Ascending aorta (tissue), 2 donors: ENCODE data around the gene SCMH1. TPM values are rescaled to one million over a fixed set of nuclear protein-coding genes. Genes with fewer than 3 reads are reported as not detected.

Experiments used
- DNase-seq, 2 donors: peaks; one replicate each; pipeline ENCODE4 v3.0.0-alpha.2; 2019; ENCODE audit warnings: low spot score in 2 of 2
- H3K27ac ChIP-seq, 2 donors: fragments of 200-600 bp; sonication (generic); one replicate each; pipeline ENCODE4 v1.5.1; 2016 to 2017; ENCODE audit warnings: mild to moderate bottlenecking in 1 of 2
- H3K27me3 ChIP-seq: fragments of 200-600 bp; sonication (generic); one replicate; pipeline ENCODE4 v1.5.1; 2017
- H3K36me3 ChIP-seq, 2 donors: fragments of 200-600 bp; sonication (generic); one replicate each; pipeline ENCODE4 v1.5.1; 2016
- H3K4me1 ChIP-seq, 2 donors: fragments of 200-600 bp; sonication (generic); one replicate each; pipeline ENCODE4 v1.5.1; 2016 to 2017; ENCODE audit warnings: mild to moderate bottlenecking in 1 of 2
- H3K4me3 ChIP-seq, 2 donors: fragments of 200-600 bp; sonication (generic); one replicate each; pipeline ENCODE4 v1.5.1; 2016 to 2017; ENCODE audit warnings: mild to moderate bottlenecking in 1 of 2
- H3K9me3 ChIP-seq, 2 donors: fragments of 200-600 bp; sonication (generic); one replicate each; pipeline ENCODE4 v1.5.1; 2016
- CTCF ChIP-seq, 3 experiments: fragments of 200-600 bp in 2 of 3; fragments of 450-650 bp in 1 of 3; sonication (generic) in 2 of 3; IDR thresholded peaks; one replicate each; pipeline ENCODE4 v1.5.1; 2016 to 2019; ENCODE audit warnings: antibody characterized with exemption in 3 of 3, mild to moderate bottlenecking in 1 of 3, moderate library complexity in 1 of 3
- intact Hi-C: fragments of 100-400 bp; cut with DNase I; formaldehyde crosslinking; loops from one replicate; pipeline ENCODE4 v1.15.1; 2023
- total RNA-seq: library from RNA; depleted of rRNA; stranded (reverse); fragments of >200 nt; gene quantifications from one replicate; pipeline ENCODE4 v1.1.0, GENCODE V29; 2016

Gene SCMH1
- total RNA-seq, 1 donor from 2014 or later, result 55.9 TPM

GRCh38 chr1:41241354-41241748, 755 bp downstream of the SCMH1 start:
- intact Hi-C loops, result loop anchor here (2.0 to 5.0 kb wide), 3 partner anchors 85 to 197 kb away; no protein-coding TSS in a partner anchor
- Histone ChIP-seq H3K36me3 (no peaks in the 10 kb centered on the region), H3K9me3 (no peaks in the 10 kb centered on the region), H3K27ac (peak overlapping the region; percentile 96 to 98), H3K27me3 (no peaks in the 10 kb centered on the region), H3K4me1 (peaks cover 0 to 16% of the 10 kb centered on the region in 2 donors), H3K4me3 (peak overlapping the region; percentile 90 to 95)
- DNase-seq, result peak in 1 of 2 donors; percentile 83
- TF ChIP-seq CTCF (IDR thresholded peaks at IDR 0.05), result no peak

GRCh38 chr1:41240781-41241353, 1.2 kb downstream of the SCMH1 start:
- Histone ChIP-seq H3K27me3 (no peaks in the 10 kb centered on the region), H3K27ac (peak overlapping the region; percentile 96 to 98), H3K36me3 (no peaks in the 10 kb centered on the region), H3K9me3 (no peaks in the 10 kb centered on the region), H3K4me3 (peak overlapping the region; percentile 90 to 95), H3K4me1 (peaks cover 0 to 16% of the 10 kb centered on the region in 2 donors)
- DNase-seq, result no peak
- intact Hi-C loops, result loop anchor here (2.0 to 5.0 kb wide), 3 partner anchors 84 to 196 kb away; no protein-coding TSS in a partner anchor
- TF ChIP-seq CTCF (IDR thresholded peaks at IDR 0.05), result no peak

- Histone ChIP-seq H3K4me1 (peaks cover 0 to 16% of the 10 kb centered on the region in 2 donors), H3K27me3 (no peaks in the 10 kb centered on the region), H3K27ac (peak overlapping the region; percentile 96 to 98), H3K4me3 (no peak overlapping the region), H3K9me3 (no peaks in the 10 kb centered on the region), H3K36me3 (no peaks in the 10 kb centered on the region)
- intact Hi-C loops, result loop anchor here (2.0 to 5.0 kb wide), 3 partner anchors 83 to 195 kb away; no protein-coding TSS in a partner anchor
- peak in 2 of 3 experiments; percentile 21 to 37 for TF ChIP-seq CTCF (IDR thresholded peaks at IDR 0.05)
- no peak for DNase-seq
Observed at GRCh38 chr1:41239988-41240610, 2.0 kb downstream of the SCMH1 start.

GRCh38 chr1:41238311-41238988, 3.7 kb downstream of the SCMH1 start:
- Histone ChIP-seq H3K9me3 (no peaks in the 10 kb centered on the region), H3K27ac (no peak overlapping the region), H3K36me3 (no peaks in the 10 kb centered on the region), H3K4me3 (no peak overlapping the region), H3K27me3 (no peaks in the 10 kb centered on the region), H3K4me1 (peaks cover 0 to 16% of the 10 kb centered on the region in 2 donors)
- TF ChIP-seq CTCF (IDR thresholded peaks at IDR 0.05), result no peak
- intact Hi-C loops, result no loop called here
- DNase-seq, result no peak

- DNase-seq, result no peak
Observed at GRCh38 chr1:41236781-41237180, 5.3 kb downstream of the SCMH1 start.

More at GRCh38 chr1:41236781-41237180, 5.3 kb downstream of the SCMH1 start:
- Histone ChIP-seq H3K36me3 (no peaks in the 10 kb centered on the region), H3K9me3 (no peaks in the 10 kb centered on the region), H3K27me3 (no peaks in the 10 kb centered on the region), H3K4me3 (no peak overlapping the region), H3K27ac (no peak overlapping the region), H3K4me1 (peaks cover 0 to 9% of the 10 kb centered on the region in 2 donors)
- TF ChIP-seq CTCF (IDR thresholded peaks at IDR 0.05), result no peak
- intact Hi-C loops, result no loop called here
